IMR-90 (cell line): ENCODE measurements around the gene OR4C5. TPM values are rescaled to one million over a fixed set of nuclear protein-coding genes. Genes with fewer than 3 reads are reported as not detected.
"Not testable (repeated sequence)": the region's sequence is repeated elsewhere in the genome, so short reads cannot be mapped to it uniquely, and the experiment has no call there.

Experiments used
- ATAC-seq: fragments of 200-7000 bp; cut with Tn5 transposase; 2 replicates; pipeline ENCODE4 v1.9.1; 2020; ENCODE audit warnings: low read depth, mild to moderate bottlenecking, moderate library complexity
- BruUV-seq: library from RNA; stranded (reverse); fragments of 400-500 nt; replicated peaks from 2 replicates; lab custom pipeline; 2021; lab: Mats Ljungman, UMichigan
- CTCF ChIA-PET: fragments of 300-600 bp; formaldehyde crosslinking; extraction: SDS; loops from one replicate; lab custom pipeline; 2021; ENCODE audit warnings: antibody characterized with exemption; lab: Yijun Ruan, JAX
- POLR2A ChIA-PET: fragments of 300-600 bp; sonication (Branson Sonifier 250); formaldehyde crosslinking; loops from one replicate; lab custom pipeline; 2022; ENCODE audit warnings: antibody characterized with exemption; ENCODE audit not compliant: unreplicated experiment; lab: Charles Lee
- DNase-seq: peaks from one replicate; pipeline ENCODE4 v3.0.0; 2013
- H2AFZ ChIP-seq: replicated peaks from 2 replicates; pipeline ENCODE3; 2013; ENCODE audit warnings: low read length, mild to moderate bottlenecking; ENCODE audit not compliant: poor library complexity
- H2AK5ac ChIP-seq: 2 replicates; pipeline ENCODE4 v1.6.1; 2013; ENCODE audit warnings: low read depth, low read length, inconsistent platforms
- H2AK9ac ChIP-seq: replicated peaks from 2 replicates; pipeline ENCODE3; 2013; ENCODE audit warnings: mild to moderate bottlenecking, low read depth, low read length, moderate library complexity; ENCODE audit not compliant: poor library complexity
- H2BK120ac ChIP-seq: 2 replicates; pipeline ENCODE4 v1.6.1; 2013; ENCODE audit warnings: low read depth, low read length, inconsistent platforms
- H2BK15ac ChIP-seq: 3 replicates; pipeline ENCODE4 v1.6.1; 2013; ENCODE audit warnings: low read depth, low read length, inconsistent platforms
- H2BK20ac ChIP-seq: 2 replicates; pipeline ENCODE4 v1.6.1; 2013; ENCODE audit warnings: low read depth, mild to moderate bottlenecking, inconsistent platforms, low read length, moderate library complexity
- H2BK5ac ChIP-seq: 2 replicates; pipeline ENCODE4 v1.6.1; 2013; ENCODE audit warnings: mild to moderate bottlenecking, low read depth, low read length, inconsistent platforms; ENCODE audit not compliant: poor library complexity, severe bottlenecking
- H3K14ac ChIP-seq: replicated peaks from 2 replicates; pipeline ENCODE4 v1.6.1; 2013; ENCODE audit warnings: low read depth, low read length, inconsistent platforms
- H3K18ac ChIP-seq: 2 replicates; pipeline ENCODE4 v1.6.1; 2013; ENCODE audit warnings: low read depth, low read length, control low read depth
- H3K23ac ChIP-seq: 2 replicates; pipeline ENCODE4 v1.6.1; 2013; ENCODE audit warnings: low read depth, low read length, inconsistent platforms
- H3K27ac ChIP-seq: 2 replicates; pipeline ENCODE4 v1.5.1; 2013; ENCODE audit warnings: mild to moderate bottlenecking, control low read depth, low read length; ENCODE audit not compliant: insufficient read depth
- H3K27me3 ChIP-seq: 2 replicates; pipeline ENCODE4 v1.6.1; 2013; ENCODE audit warnings: low read length; ENCODE audit not compliant: control insufficient read depth, insufficient read depth
- H3K36me3 ChIP-seq: 2 replicates; pipeline ENCODE4 v1.6.1; 2013; ENCODE audit warnings: low read length, mixed read lengths; ENCODE audit not compliant: control insufficient read depth, insufficient read depth
- H3K4ac ChIP-seq: 2 replicates; pipeline ENCODE4 v1.6.1; 2013; ENCODE audit warnings: low read depth, low read length, inconsistent platforms
- H3K4me1 ChIP-seq: 2 replicates; pipeline ENCODE4 v1.6.1; 2013; ENCODE audit warnings: low read length, mixed read lengths; ENCODE audit not compliant: control insufficient read depth, insufficient read depth
- H3K4me2 ChIP-seq: 2 replicates; pipeline ENCODE4 v1.6.1; 2013; ENCODE audit warnings: low read depth, mild to moderate bottlenecking, control low read depth, low read length, moderate library complexity
- H3K4me3 ChIP-seq: 2 replicates; pipeline ENCODE4 v1.5.1; 2013; ENCODE audit warnings: low read depth, mild to moderate bottlenecking, control low read depth, low read length, moderate library complexity; ENCODE audit not compliant: insufficient read depth
- H3K56ac ChIP-seq: 2 replicates; pipeline ENCODE4 v1.6.1; 2013; ENCODE audit warnings: low read length, inconsistent platforms; ENCODE audit not compliant: insufficient read depth; ENCODE audit errors: extremely low read depth
- H3K79me1 ChIP-seq, 2 experiments: 2 replicates each; pipeline ENCODE4 v1.6.1; 2013; ENCODE audit warnings: low read length in 2 of 2, inconsistent platforms in 1 of 2, low read depth in 1 of 2
- H3K9ac ChIP-seq: 2 replicates; pipeline ENCODE4 v1.6.1; 2013; ENCODE audit warnings: low read depth, low read length, control low read depth
- H3K9me1 ChIP-seq: 2 replicates; pipeline ENCODE4 v1.6.1; 2013; ENCODE audit warnings: low read length, inconsistent platforms; ENCODE audit not compliant: insufficient read depth
- H3K9me3 ChIP-seq: 2 replicates; pipeline ENCODE4 v1.6.1; 2013; ENCODE audit warnings: low read length; ENCODE audit not compliant: control insufficient read depth, insufficient read depth
- H4K20me1 ChIP-seq: 2 replicates; pipeline ENCODE4 v1.6.1; 2013; ENCODE audit warnings: low read length, inconsistent platforms; ENCODE audit not compliant: insufficient read depth
- H4K5ac ChIP-seq: 2 replicates; pipeline ENCODE4 v1.6.1; 2013; ENCODE audit warnings: mild to moderate bottlenecking, low read depth, low read length, control low read depth
- H4K8ac ChIP-seq, 2 experiments: 2 replicates each; pipeline ENCODE4 v1.6.1; 2013; ENCODE audit warnings: low read depth in 2 of 2, low read length in 2 of 2, control low read depth in 1 of 2, inconsistent platforms in 1 of 2
- H4K91ac ChIP-seq: 2 replicates; pipeline ENCODE4 v1.6.1; 2013; ENCODE audit warnings: low read depth, low read length, inconsistent platforms; ENCODE audit not compliant: insufficient read depth
- WGBS, 2 experiments: methylation state at CpG; one replicate each; pipeline versions ENCODE4 v1.1.5 to v1.1.7; 2013; ENCODE audit warnings: missing lambda C conversion rate in 2 of 2; ENCODE audit not compliant: insufficient read length in 1 of 2; ENCODE audit errors: extremely low coverage in 2 of 2; 5-methylcytosine and 5-hydroxymethylcytosine counted together
- dilution Hi-C: fragments of 300-500 bp; cut with HindIII; formaldehyde crosslinking; loops from one replicate; pipeline ENCODE4 v1.14.3; 2018; ENCODE audit warnings: low sequenced_read_pairs; ENCODE audit not compliant: unreplicated experiment
- in situ Hi-C: fragments of 300-500 bp; cut with MboI; formaldehyde crosslinking; loops from 3 replicates; pipeline ENCODE4 v1.14.3; 2019; ENCODE audit warnings: low sequenced_read_pairs, inconsistent platforms, mixed read lengths
- intact Hi-C: fragments of 100-400 bp; cut with micrococcal nuclease; formaldehyde crosslinking; loops from 2 replicates; pipeline ENCODE4 v1.10.0; 2022
- polyA plus RNA-seq, 3 experiments: library from polyadenylated mRNA; depleted of rRNA; stranded (reverse); fragments of >200 nt; gene quantifications; 2 replicates each; pipeline ENCODE4 v1.2.3, GENCODE V29; 2012; ENCODE audit warnings: low replicate concordance in 1 of 3
- total RNA-seq: library from RNA; depleted of rRNA; stranded (reverse); fragments of >200 nt; gene quantifications from 2 replicates; pipeline ENCODE4 v1.2.3, GENCODE V29; 2012

OR4C5 gene
- total and polyA plus RNA-seq, 2 of the 4 experiments (the other 2 are of a cell fraction), result not detected

DNA sequence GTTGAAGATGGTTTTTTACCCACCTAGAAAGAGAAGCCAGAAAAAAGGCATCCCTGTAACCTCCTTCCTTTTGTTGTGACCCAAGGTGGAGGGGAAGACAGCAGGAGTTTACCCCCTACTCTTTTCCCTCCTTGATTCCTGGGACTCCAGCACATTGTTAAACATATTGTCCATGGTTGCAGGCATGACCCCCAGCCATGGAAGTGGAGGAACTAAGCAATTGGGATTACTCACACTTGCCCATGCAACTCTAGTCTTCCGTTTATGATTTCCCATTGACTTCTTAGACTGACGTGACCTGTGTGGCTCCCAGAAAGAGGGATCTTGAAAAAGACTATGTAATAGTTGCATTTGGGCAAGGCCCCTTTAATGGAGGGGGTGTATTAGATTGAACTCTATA, 17.9 kb upstream of the OR4C5 start:
- H3K4me2 ChIP-seq, H2AK5ac ChIP-seq, H4K8ac ChIP-seq, H2BK20ac ChIP-seq, H3K4me3 ChIP-seq, H2AK9ac ChIP-seq, dilution Hi-C loops, H3K14ac ChIP-seq, H3K9me1 ChIP-seq, H2BK5ac ChIP-seq, intact Hi-C loops, H3K4ac ChIP-seq, DNase-seq, H3K27ac ChIP-seq, H2BK15ac ChIP-seq, ATAC-seq, H2AFZ ChIP-seq, H2BK120ac ChIP-seq, H4K91ac ChIP-seq, H3K56ac ChIP-seq, H3K4me1 ChIP-seq, CTCF ChIA-PET, H4K20me1 ChIP-seq, in situ Hi-C loops, H3K23ac ChIP-seq, H3K9ac ChIP-seq, BruUV-seq, H3K79me1 ChIP-seq, H3K36me3 ChIP-seq, POLR2A ChIA-PET, H3K18ac ChIP-seq, H4K5ac ChIP-seq, H3K27me3 ChIP-seq: not testable (repeated sequence)
- H3K9me3 ChIP-seq, result peaks cover 13% of the 10 kb centered on the region
- WGBS, 2 experiments, result no CpG with 5 or more reads among the region's 2 CpGs

- WGBS, 2 experiments, result 0% methylated on average over 1 of the region's 2 CpGs; no CpG with 5 or more reads in 1 of the 2 experiments
- POLR2A ChIA-PET, H3K4me3 ChIP-seq, H4K20me1 ChIP-seq, H3K56ac ChIP-seq, H3K4me1 ChIP-seq, H2BK20ac ChIP-seq, dilution Hi-C loops, H4K91ac ChIP-seq, H2AK5ac ChIP-seq, DNase-seq, H3K79me1 ChIP-seq, CTCF ChIA-PET, H3K18ac ChIP-seq, H3K27me3 ChIP-seq, ATAC-seq, BruUV-seq, H2AK9ac ChIP-seq, H3K4me2 ChIP-seq, H3K23ac ChIP-seq, H3K27ac ChIP-seq, H2AFZ ChIP-seq, H2BK15ac ChIP-seq, H3K9me3 ChIP-seq, H3K4ac ChIP-seq, H4K8ac ChIP-seq, H4K5ac ChIP-seq, H3K9ac ChIP-seq, in situ Hi-C loops, H3K14ac ChIP-seq, H3K9me1 ChIP-seq, H2BK120ac ChIP-seq, H3K36me3 ChIP-seq, H2BK5ac ChIP-seq, intact Hi-C loops: not testable (repeated sequence)
These were observed 5.0 kb downstream of the OR4C5 start for GRCh38 chr11:48361289-48361688.
